OCI-LY3 (cell line): ENCODE results near the gene PACRG.

Source experiments
- H2AFZ ChIP-seq: fragments of 200-600, 300-600 bp; shearing (Covaris generic); 2 replicates; pipeline ENCODE4 v1.6.0; 2014; ENCODE audit warnings: antibody characterized with exemption, low read depth, low read length
- H3K27ac ChIP-seq: fragments of 200-600, 300-600 bp; sonication (generic); 2 replicates; pipeline ENCODE4 v1.5.1; 2014; ENCODE audit warnings: mild to moderate bottlenecking, low read length, moderate library complexity, mixed read lengths
- H3K27me3 ChIP-seq: fragments of 200-600, 300-600 bp; sonication (generic); 2 replicates; pipeline ENCODE4 v1.6.1; 2014; ENCODE audit warnings: low read depth, low read length, mixed read lengths
- H3K36me3 ChIP-seq: fragments of 200-600, 300-600 bp; sonication (generic); replicated peaks from 2 replicates; pipeline ENCODE3; 2014; ENCODE audit warnings: low read depth, low read length, mixed read lengths
- H3K4me1 ChIP-seq: fragments of 300-600, 200-600 bp; sonication (generic); 2 replicates; pipeline ENCODE4 v1.6.1; 2014; ENCODE audit warnings: low read length, mixed read lengths
- H3K4me2 ChIP-seq: fragments of 200-600, 300-600 bp; sonication (generic); 2 replicates; pipeline ENCODE4 v1.6.1; 2014; ENCODE audit warnings: low read length, mixed read lengths
- H3K4me3 ChIP-seq: fragments of 300-600, 200-600 bp; sonication (generic); 2 replicates; pipeline ENCODE4 v1.5.1; 2014; ENCODE audit warnings: antibody characterized with exemption, mild to moderate bottlenecking, low read length, moderate library complexity
- H3K79me2 ChIP-seq: fragments of 300-600, 200-600 bp; shearing (Covaris generic); 2 replicates; pipeline ENCODE4 v1.6.1; 2014; ENCODE audit warnings: mild to moderate bottlenecking, low read length, mixed read lengths
- H3K9ac ChIP-seq: fragments of 300-600, 200-600 bp; shearing (Covaris generic); 2 replicates; pipeline ENCODE4 v1.6.0; 2014; ENCODE audit warnings: mild to moderate bottlenecking, low read length, moderate library complexity
- H3K9me3 ChIP-seq: fragments of 200-600, 300-600 bp; shearing (Covaris generic); 2 replicates; pipeline ENCODE4 v1.6.1; 2014; ENCODE audit warnings: low read length, mixed read lengths; ENCODE audit not compliant: insufficient read depth
- H4K20me1 ChIP-seq: fragments of 200-600, 300-600 bp; sonication (generic); 2 replicates; pipeline ENCODE4 v1.6.1; 2016; ENCODE audit warnings: low read length, mixed read lengths; ENCODE audit not compliant: insufficient read depth
- EZH2phosphoT487 ChIP-seq: fragments of 200-600 bp; shearing (Covaris generic); IDR thresholded peaks from 2 replicates; pipeline ENCODE4 v1.6.1; 2018; ENCODE audit warnings: antibody characterized with exemption, mixed run types, low read depth
- TF ChIP-seq, protein P1 (sequence below): fragments of 200-600, 300-600 bp; sonication (generic); IDR thresholded peaks from 2 replicates; pipeline ENCODE4 v1.5.1; 2014; ENCODE audit warnings: antibody characterized with exemption, low read length, low read depth

Gene PACRG

DNA sequence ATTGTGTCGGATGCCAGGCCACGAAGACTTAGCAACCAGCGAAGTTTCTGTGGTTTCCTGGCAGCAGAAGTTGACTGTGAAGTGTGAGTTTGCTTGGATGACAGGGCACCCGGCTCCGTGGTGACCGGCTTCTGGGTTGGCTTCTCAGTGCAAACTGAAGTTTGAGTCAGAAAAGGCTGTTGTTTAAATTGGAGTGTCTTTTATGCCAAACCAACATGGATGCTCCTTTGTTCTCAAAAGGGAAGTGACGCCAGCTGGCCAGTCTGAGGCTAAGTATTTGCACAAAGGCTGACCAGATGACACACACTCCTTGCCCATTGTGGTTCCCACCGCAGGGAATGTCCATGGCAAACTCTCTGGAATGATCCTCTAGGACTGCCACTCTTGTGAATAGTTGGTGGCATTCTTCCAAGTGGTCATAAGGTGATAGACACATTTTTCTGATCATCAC lies 521.9 kb downstream of the PACRG start:
- TF ChIP-seq EZH2phosphoT487: no peak
- TF ChIP-seq, protein P1, sequence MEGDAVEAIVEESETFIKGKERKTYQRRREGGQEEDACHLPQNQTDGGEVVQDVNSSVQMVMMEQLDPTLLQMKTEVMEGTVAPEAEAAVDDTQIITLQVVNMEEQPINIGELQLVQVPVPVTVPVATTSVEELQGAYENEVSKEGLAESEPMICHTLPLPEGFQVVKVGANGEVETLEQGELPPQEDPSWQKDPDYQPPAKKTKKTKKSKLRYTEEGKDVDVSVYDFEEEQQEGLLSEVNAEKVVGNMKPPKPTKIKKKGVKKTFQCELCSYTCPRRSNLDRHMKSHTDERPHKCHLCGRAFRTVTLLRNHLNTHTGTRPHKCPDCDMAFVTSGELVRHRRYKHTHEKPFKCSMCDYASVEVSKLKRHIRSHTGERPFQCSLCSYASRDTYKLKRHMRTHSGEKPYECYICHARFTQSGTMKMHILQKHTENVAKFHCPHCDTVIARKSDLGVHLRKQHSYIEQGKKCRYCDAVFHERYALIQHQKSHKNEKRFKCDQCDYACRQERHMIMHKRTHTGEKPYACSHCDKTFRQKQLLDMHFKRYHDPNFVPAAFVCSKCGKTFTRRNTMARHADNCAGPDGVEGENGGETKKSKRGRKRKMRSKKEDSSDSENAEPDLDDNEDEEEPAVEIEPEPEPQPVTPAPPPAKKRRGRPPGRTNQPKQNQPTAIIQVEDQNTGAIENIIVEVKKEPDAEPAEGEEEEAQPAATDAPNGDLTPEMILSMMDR: no peak

DNA sequence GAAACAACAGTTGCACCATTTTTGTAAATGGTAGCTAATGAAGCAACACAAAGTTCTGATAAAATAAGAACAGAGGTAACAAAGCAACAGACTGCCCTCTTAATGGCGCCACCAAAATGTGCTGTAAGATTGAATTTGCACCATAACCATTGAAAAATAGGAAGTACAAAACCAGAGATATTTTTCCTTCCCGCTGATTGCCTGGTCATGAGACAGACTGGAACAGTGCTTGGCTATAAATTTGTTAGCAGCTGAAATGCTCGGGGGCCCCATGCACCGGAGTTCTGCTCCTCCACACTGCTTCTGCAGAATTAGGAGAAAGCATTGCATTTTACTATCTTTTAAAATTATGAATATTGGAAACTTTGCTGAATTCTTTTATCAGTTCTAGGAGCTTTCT lies 522.3 kb downstream of the PACRG start:
- H3K9me3 ChIP-seq: no peaks in the 10 kb centered on the region
- H3K9ac ChIP-seq: no peak overlapping the region
- no peaks in the 10 kb centered on the region for H3K27me3 ChIP-seq
- no peak overlapping the region for H2AFZ ChIP-seq
- H3K27ac ChIP-seq: no peak overlapping the region
- no peaks in the 10 kb centered on the region for H4K20me1 ChIP-seq
- TF ChIP-seq, protein P1: no peak
- no peak for TF ChIP-seq EZH2phosphoT487
- H3K4me2 ChIP-seq: no peak overlapping the region
- H3K36me3 ChIP-seq: no peaks in the 10 kb centered on the region
- no peak overlapping the region for H3K4me3 ChIP-seq
- H3K4me1 ChIP-seq: no peaks in the 10 kb centered on the region
- H3K79me2 ChIP-seq: no peaks in the 10 kb centered on the region

More for the DNA sequence above, 521.9 kb downstream of the PACRG start:
- no peaks in the 10 kb centered on the region for H3K4me1 ChIP-seq
- no peak overlapping the region for H3K4me3 ChIP-seq
- no peak overlapping the region for H3K4me2 ChIP-seq
- no peaks in the 10 kb centered on the region for H3K9me3 ChIP-seq
- no peak overlapping the region for H3K27ac ChIP-seq
- H3K79me2 ChIP-seq: no peaks in the 10 kb centered on the region
- no peak overlapping the region for H2AFZ ChIP-seq
- H3K36me3 ChIP-seq: no peaks in the 10 kb centered on the region
- H3K27me3 ChIP-seq: no peaks in the 10 kb centered on the region
- no peak overlapping the region for H3K9ac ChIP-seq
- no peaks in the 10 kb centered on the region for H4K20me1 ChIP-seq

DNA sequence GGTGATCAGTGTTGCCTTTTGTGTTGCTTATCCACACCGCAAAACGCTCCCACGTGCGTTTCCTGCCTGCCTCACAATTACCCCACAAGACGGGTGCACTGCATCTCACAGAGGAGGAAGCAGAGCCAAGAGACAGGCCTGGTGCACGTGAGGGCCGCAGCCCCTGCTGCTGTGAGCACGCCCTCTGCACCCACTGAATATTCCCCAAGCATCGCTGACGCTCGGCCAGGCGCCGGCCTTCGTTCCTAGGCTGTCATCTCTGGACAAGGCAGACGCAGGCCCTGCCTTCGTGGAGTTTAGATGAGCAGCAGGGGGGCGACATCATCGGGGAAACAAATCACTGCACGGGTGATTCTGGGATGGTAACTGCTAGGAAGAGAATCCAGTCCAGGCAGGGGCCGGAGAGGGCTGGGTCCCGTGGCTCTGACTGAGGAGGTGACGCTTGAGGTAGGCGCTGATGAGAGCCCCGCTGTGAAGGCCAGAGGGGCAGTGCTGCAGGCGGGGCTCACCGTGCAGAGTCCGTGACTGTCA lies 524.4 kb downstream of the PACRG start:
- Histone ChIP-seq H2AFZ (no peak overlapping the region), H3K4me1 (no peaks in the 10 kb centered on the region), H3K27me3 (no peaks in the 10 kb centered on the region), H3K9ac (no peak overlapping the region), H3K36me3 (no peaks in the 10 kb centered on the region), H3K79me2 (no peaks in the 10 kb centered on the region), H3K4me3 (no peak overlapping the region), H3K4me2 (no peak overlapping the region), H4K20me1 (no peaks in the 10 kb centered on the region), H3K27ac (no peak overlapping the region), H3K9me3 (no peaks in the 10 kb centered on the region)
- TF ChIP-seq EZH2phosphoT487: no peak
- TF ChIP-seq, protein P1: no peak

DNA sequence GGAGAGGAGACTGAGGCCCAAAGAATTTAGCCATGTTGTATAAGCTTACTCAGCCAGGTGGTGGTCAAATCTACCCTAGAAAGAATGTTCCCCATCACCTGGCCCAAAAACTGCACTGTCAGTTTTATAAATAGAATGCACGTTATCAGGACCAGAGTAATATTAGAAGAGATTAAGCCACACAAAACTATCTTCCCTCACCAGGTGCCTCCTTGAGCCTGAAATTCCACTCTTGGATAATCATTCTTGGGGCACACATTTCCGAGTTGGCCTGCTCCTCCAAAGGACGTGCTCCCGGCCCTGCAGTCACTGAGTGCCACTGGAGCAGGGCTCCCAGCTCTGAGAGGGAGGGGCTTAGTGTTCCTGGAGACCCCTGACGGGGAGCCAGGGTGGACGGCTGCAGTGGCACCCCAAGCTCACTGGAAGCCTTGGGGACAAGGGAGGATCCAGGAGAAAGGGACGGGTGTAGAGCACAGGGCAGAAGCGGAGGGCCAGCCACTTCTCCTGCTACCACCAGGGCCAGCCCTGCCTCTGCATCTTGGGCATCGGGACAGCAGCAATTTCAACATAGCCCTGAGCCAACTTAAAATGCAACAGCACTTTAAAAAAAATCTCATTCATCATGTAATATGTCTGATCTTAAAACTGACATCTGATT lies 525.9 kb downstream of the PACRG start:
- Histone ChIP-seq H3K27ac (no peak overlapping the region), H2AFZ (no peak overlapping the region), H3K4me1 (no peaks in the 10 kb centered on the region), H4K20me1 (no peaks in the 10 kb centered on the region), H3K27me3 (no peaks in the 10 kb centered on the region), H3K79me2 (no peaks in the 10 kb centered on the region), H3K9ac (no peak overlapping the region), H3K4me2 (no peak overlapping the region), H3K9me3 (no peaks in the 10 kb centered on the region), H3K4me3 (no peak overlapping the region), H3K36me3 (no peaks in the 10 kb centered on the region)
- TF ChIP-seq EZH2phosphoT487: no peak
- TF ChIP-seq, protein P1: no peak
